Transverse colon (tissue), 4 donors: ENCODE results near the gene ENOX1.

Source experiments
- CTCF ChIP-seq, 5 experiments: fragments of 200-600 bp in 3 of 5; fragments of 450-650 bp in 2 of 5; sonication (generic) in 3 of 5; IDR thresholded peaks; 1 replicate in 2 of 5; 2 replicates in 3 of 5; pipeline ENCODE4 v1.5.1; 2016 to 2017; ENCODE audit warnings: antibody characterized with exemption in 5 of 5, inconsistent platforms in 3 of 5, mild to moderate bottlenecking in 2 of 5, moderate library complexity in 1 of 5
- POLR2A ChIP-seq: fragments of 450-650 bp; IDR thresholded peaks from one replicate; pipeline ENCODE4 v1.6.1; 2016; ENCODE audit warnings: antibody characterized with exemption, mild to moderate bottlenecking, moderate library complexity
- POLR2AphosphoS5 ChIP-seq, 3 donors: sonication (generic); formaldehyde crosslinking; IDR thresholded peaks; one replicate each; pipeline ENCODE4 v1.6.1; 2016; ENCODE audit warnings: antibody characterized with exemption in 3 of 3

DNA sequence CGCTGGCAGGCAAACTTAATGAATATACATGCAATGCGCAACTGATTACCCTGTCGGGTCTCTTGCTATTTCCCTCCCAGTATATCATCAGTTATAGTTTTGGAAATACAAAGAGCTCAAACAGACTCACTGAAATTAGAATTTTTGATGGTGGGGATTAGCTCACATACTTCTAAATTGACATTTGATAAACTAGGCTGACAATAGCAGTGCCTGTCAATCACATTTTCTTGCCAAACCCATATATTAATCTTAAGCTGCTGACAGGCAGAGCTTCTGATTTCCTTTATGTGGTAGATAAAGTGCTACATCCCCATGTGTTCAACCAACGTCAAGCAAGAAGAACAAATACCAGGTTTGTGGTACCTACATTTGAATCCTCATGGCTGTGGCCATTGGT lies 521.7 kb downstream of the ENOX1 start:
- TF ChIP-seq CTCF (IDR thresholded peaks at IDR 0.05) (no peak), POLR2A (no peak), POLR2AphosphoS5 (IDR thresholded peaks at IDR 0.05) (no peak)
